Jurkat, Clone E6-1 (cell line): Measurements from ENCODE around the gene MYL1. TPM values are rescaled to one million over a fixed set of nuclear protein-coding genes. Genes with fewer than 3 reads are reported as not detected.

Experiments
- DNase-seq: peaks from one replicate; pipeline ENCODE4 v3.0.0-alpha.2; 2011; ENCODE audit warnings: low read depth, low spot score
- H3K4me3 ChIP-seq: 2 replicates; pipeline ENCODE4 v1.5.1; 2011; ENCODE audit warnings: mild to moderate bottlenecking, low read length, control low read depth, moderate library complexity
- polyA plus RNA-seq: library from polyadenylated mRNA; unstranded; fragments of >200 nt; gene quantifications from one replicate; pipeline ENCODE4 v1.2.1, GENCODE V29; 2012; ENCODE audit warnings: missing spikeins; ENCODE audit not compliant: insufficient read length, insufficient read depth

The MYL1 gene
- not detected for polyA plus RNA-seq

- H3K4me3 ChIP-seq: no peak within 1 kb of the TSS
Measured at GRCh38 chr2:210315015-210315788, at the start of gene MYL1. Gene MYL1, minus strand, starts transcription at chr2:210315174. Its CDS starts 132 bp downstream, at chr2:210315042.

GRCh38 chr2:210363876-210364275 is 48.9 kb upstream of the MYL1 start:
- H3K4me3 ChIP-seq: no peak overlapping the region
- DNase-seq: no peak

More at GRCh38 chr2:210315015-210315788, at the start of gene MYL1:
- DNase-seq: no peak

- no peak overlapping the region for H3K4me3 ChIP-seq
- peak; percentile 43 for DNase-seq
Measured at GRCh38 chr2:210363261-210363660, 48.3 kb upstream of the MYL1 start.

- peak; percentile 83 for DNase-seq
- no peak overlapping the region for H3K4me3 ChIP-seq
Measured at GRCh38 chr2:210360412-210360811, 45.4 kb upstream of the MYL1 start.

GRCh38 chr2:210356944-210357343 is 42.0 kb upstream of the MYL1 start:
- DNase-seq: no peak
- H3K4me3 ChIP-seq: no peak overlapping the region

GRCh38 chr2:210337159-210337558 is 22.2 kb upstream of the MYL1 start:
- peak; percentile 28 for DNase-seq
- H3K4me3 ChIP-seq: no peak overlapping the region

- DNase-seq: no peak
- H3K4me3 ChIP-seq: no peak overlapping the region
Measured at GRCh38 chr2:210324906-210325305, 9.9 kb upstream of the MYL1 start.

- no peak for DNase-seq
- H3K4me3 ChIP-seq: no peak overlapping the region
Measured at GRCh38 chr2:210324458-210324857, 9.5 kb upstream of the MYL1 start.

GRCh38 chr2:210323003-210323402 is 8.0 kb upstream of the MYL1 start:
- DNase-seq: no peak
- no peak overlapping the region for H3K4me3 ChIP-seq

- no peak for DNase-seq
- no peak overlapping the region for H3K4me3 ChIP-seq
Measured at GRCh38 chr2:210318891-210319290, 3.9 kb upstream of the MYL1 start.

GRCh38 chr2:210318486-210318885 is 3.5 kb upstream of the MYL1 start:
- DNase-seq: no peak
- no peak overlapping the region for H3K4me3 ChIP-seq

GRCh38 chr2:210310550-210310949 is 4.4 kb downstream of the MYL1 start:
- no peak for DNase-seq
- H3K4me3 ChIP-seq: no peak overlapping the region

GRCh38 chr2:210309548-210310233 is 5.3 kb downstream of the MYL1 start:
- no peak for DNase-seq
- H3K4me3 ChIP-seq: no peak overlapping the region

- H3K4me3 ChIP-seq: no peak overlapping the region
- DNase-seq: no peak
Measured at GRCh38 chr2:210303498-210303897, 11.5 kb downstream of the MYL1 start.

- no peak overlapping the region for H3K4me3 ChIP-seq
- DNase-seq: no peak
Measured at GRCh38 chr2:210302326-210302725, 12.6 kb downstream of the MYL1 start.

- H3K4me3 ChIP-seq: no peak overlapping the region
- no peak for DNase-seq
Measured at GRCh38 chr2:210299866-210300373, 15.1 kb downstream of the MYL1 start.

- H3K4me3 ChIP-seq: no peak overlapping the region
- DNase-seq: no peak
Measured at GRCh38 chr2:210288408-210288807, 26.6 kb downstream of the MYL1 start.

GRCh38 chr2:210287301-210287700 is 27.7 kb downstream of the MYL1 start:
- no peak overlapping the region for H3K4me3 ChIP-seq
- no peak for DNase-seq

GRCh38 chr2:210286123-210286680 is 28.8 kb downstream of the MYL1 start:
- no peak for DNase-seq
- no peak overlapping the region for H3K4me3 ChIP-seq

- H3K4me3 ChIP-seq: no peak overlapping the region
- no peak for DNase-seq
Measured at GRCh38 chr2:210277133-210277532, 37.8 kb downstream of the MYL1 start.
